SK-N-SH treated with all-trans-retinoic acid at 6 μM for 48 hours (cell line): ENCODE data around the gene CRX.

Source experiments
- ATAC-seq: fragments of 200-7000 bp; cut with Tn5 transposase; 3 replicates; pipeline ENCODE4 v1.9.1; 2020; ENCODE audit warnings: mild to moderate bottlenecking, moderate library complexity
- ARNTL ChIP-seq: fragments of 450-650 bp; formaldehyde crosslinking; IDR thresholded peaks from 2 replicates; pipeline ENCODE4 v1.5.0; 2020; ENCODE audit warnings: low read depth, mild to moderate bottlenecking, moderate library complexity, borderline replicate concordance
- BACH2 ChIP-seq: fragments of 250-450 bp; sonication (Bioruptor Pico); IDR thresholded peaks from 2 replicates; pipeline ENCODE4 v1.9.0; 2021; ENCODE audit warnings: mild to moderate bottlenecking, borderline replicate concordance
- CSDC2 ChIP-seq: fragments of 250-450 bp; sonication (Bioruptor Pico); IDR thresholded peaks from 2 replicates; pipeline ENCODE4 v1.5.0; 2020; ENCODE audit warnings: mild to moderate bottlenecking, moderate library complexity
- ESRRG ChIP-seq: fragments of 250-450 bp; sonication (Bioruptor Pico); IDR thresholded peaks from 2 replicates; pipeline ENCODE4 v1.6.1; 2021; ENCODE audit warnings: mild to moderate bottlenecking
- GLIS3 ChIP-seq: fragments of 250-450 bp; sonication (Bioruptor Pico); IDR thresholded peaks from 2 replicates; pipeline ENCODE4 v1.5.0; 2020; ENCODE audit warnings: mild to moderate bottlenecking, moderate library complexity
- ISL1 ChIP-seq: fragments of 250-450 bp; sonication (Bioruptor Pico); IDR thresholded peaks from 2 replicates; pipeline ENCODE4 v2.1.2; 2022; ENCODE audit warnings: mild to moderate bottlenecking, moderate library complexity
- OSR1 ChIP-seq: fragments of 250-450 bp; sonication (Bioruptor Pico); IDR thresholded peaks from 2 replicates; pipeline ENCODE4 v1.8.0; 2022; ENCODE audit warnings: moderate library complexity, mild to moderate bottlenecking, inconsistent platforms
- PPARA ChIP-seq: fragments of 250-450 bp; sonication (Bioruptor Pico); IDR thresholded peaks from 2 replicates; pipeline ENCODE4 v1.5.0; 2020; ENCODE audit warnings: mild to moderate bottlenecking, borderline replicate concordance
- RARB ChIP-seq: fragments of 250-450 bp; sonication (Bioruptor Pico); IDR thresholded peaks from 2 replicates; pipeline ENCODE4 v1.8.0; 2021; ENCODE audit warnings: mild to moderate bottlenecking, moderate library complexity
- TCF4 ChIP-seq: fragments of 250-450 bp; sonication (Bioruptor Pico); IDR thresholded peaks from 2 replicates; pipeline ENCODE4 v1.8.0; 2021; ENCODE audit warnings: mild to moderate bottlenecking, moderate library complexity, borderline replicate concordance
- ZC3H10 ChIP-seq: fragments of 250-450 bp; sonication (Bioruptor Pico); IDR thresholded peaks from 2 replicates; pipeline ENCODE4 v1.5.1; 2021; ENCODE audit warnings: mild to moderate bottlenecking, moderate library complexity
- ZFP3 ChIP-seq: fragments of 250-450 bp; sonication (Bioruptor Pico); IDR thresholded peaks from 2 replicates; pipeline ENCODE4 v1.5.0; 2020; ENCODE audit warnings: mild to moderate bottlenecking, moderate library complexity
- ZFP30 ChIP-seq: fragments of 450-650 bp; formaldehyde crosslinking; IDR thresholded peaks from 2 replicates; pipeline ENCODE4 v1.5.0; 2022; ENCODE audit warnings: mild to moderate bottlenecking, moderate library complexity
- ZNF565 ChIP-seq: fragments of 450-650 bp; formaldehyde crosslinking; conservative IDR thresholded peaks from 2 replicates; pipeline ENCODE4 v1.5.0; 2020; ENCODE audit warnings: low read depth, mild to moderate bottlenecking, moderate library complexity
- ZNF70 ChIP-seq: fragments of 450-650 bp; formaldehyde crosslinking; IDR thresholded peaks from 2 replicates; pipeline ENCODE4 v1.5.0; 2020; ENCODE audit warnings: mild to moderate bottlenecking, moderate library complexity
- ZNF8 ChIP-seq: fragments of 450-650 bp; formaldehyde crosslinking; IDR thresholded peaks from 2 replicates; pipeline ENCODE4 v1.5.0; 2020; ENCODE audit warnings: mild to moderate bottlenecking, moderate library complexity
- TF ChIP-seq, protein P1 (sequence below): fragments of 250-450 bp; sonication (Bioruptor Pico); IDR thresholded peaks from 2 replicates; pipeline ENCODE4 v1.8.0; 2021; ENCODE audit warnings: low read depth, mild to moderate bottlenecking, moderate library complexity, borderline replicate concordance
- TF ChIP-seq, protein P2 (sequence below): fragments of 250-450 bp; sonication (Bioruptor Pico); IDR thresholded peaks from 2 replicates; pipeline ENCODE4 v1.5.1; 2021; ENCODE audit warnings: mild to moderate bottlenecking, moderate library complexity
- TF ChIP-seq, protein P3 (sequence below): fragments of 250-450 bp; sonication (Bioruptor Pico); IDR thresholded peaks from 2 replicates; pipeline ENCODE4 v1.8.0; 2020; ENCODE audit warnings: mild to moderate bottlenecking, moderate library complexity, borderline replicate concordance
- TF ChIP-seq, protein P4 (sequence below): fragments of 250-450 bp; sonication (Bioruptor Pico); IDR thresholded peaks from 2 replicates; pipeline ENCODE4 v1.5.0; 2020; ENCODE audit warnings: mild to moderate bottlenecking, moderate library complexity
- TF ChIP-seq, protein P5 (sequence below): fragments of 250-450 bp; sonication (Bioruptor Pico); IDR thresholded peaks from 2 replicates; pipeline ENCODE4 v1.5.1; 2020; ENCODE audit warnings: low read depth, mild to moderate bottlenecking, moderate library complexity

CRX gene

DNA sequence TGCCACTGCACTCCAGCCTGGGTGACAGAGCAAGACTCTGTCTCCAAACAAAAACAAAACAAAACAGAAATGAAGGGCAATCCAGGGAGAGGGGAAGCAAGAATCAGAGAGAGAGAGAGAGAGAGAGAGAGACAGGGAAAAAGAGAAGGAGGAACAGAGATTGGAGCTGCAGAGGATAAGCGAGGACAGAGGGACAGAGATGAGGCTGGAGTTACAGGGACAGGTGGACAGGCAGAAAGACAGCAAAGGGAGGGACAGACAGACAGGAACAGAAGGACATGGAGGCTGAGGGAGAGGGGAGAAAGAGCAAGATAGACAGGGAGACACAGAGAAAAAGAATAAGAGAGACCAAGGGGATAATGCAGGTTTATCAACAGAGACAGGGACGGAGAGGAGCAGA lies 1.3 kb upstream of the CRX start (continued):
- TF ChIP-seq BACH2 (CRISPR knock-in tag) (no peak), ZC3H10 (CRISPR knock-in tag) (no peak), GLIS3 (no peak), TCF4 (CRISPR knock-in tag) (no peak), ZFP3 (CRISPR knock-in tag) (no peak), ESRRG (CRISPR knock-in tag) (no peak)
- TF ChIP-seq, protein P1, sequence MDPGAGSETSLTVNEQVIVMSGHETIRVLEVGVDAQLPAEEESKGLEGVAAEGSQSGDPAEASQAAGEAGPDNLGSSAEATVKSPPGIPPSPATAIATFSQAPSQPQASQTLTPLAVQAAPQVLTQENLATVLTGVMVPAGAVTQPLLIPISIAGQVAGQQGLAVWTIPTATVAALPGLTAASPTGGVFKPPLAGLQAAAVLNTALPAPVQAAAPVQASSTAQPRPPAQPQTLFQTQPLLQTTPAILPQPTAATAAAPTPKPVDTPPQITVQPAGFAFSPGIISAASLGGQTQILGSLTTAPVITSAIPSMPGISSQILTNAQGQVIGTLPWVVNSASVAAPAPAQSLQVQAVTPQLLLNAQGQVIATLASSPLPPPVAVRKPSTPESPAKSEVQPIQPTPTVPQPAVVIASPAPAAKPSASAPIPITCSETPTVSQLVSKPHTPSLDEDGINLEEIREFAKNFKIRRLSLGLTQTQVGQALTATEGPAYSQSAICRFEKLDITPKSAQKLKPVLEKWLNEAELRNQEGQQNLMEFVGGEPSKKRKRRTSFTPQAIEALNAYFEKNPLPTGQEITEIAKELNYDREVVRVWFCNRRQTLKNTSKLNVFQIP (CRISPR knock-in tag): no peak

DNA sequence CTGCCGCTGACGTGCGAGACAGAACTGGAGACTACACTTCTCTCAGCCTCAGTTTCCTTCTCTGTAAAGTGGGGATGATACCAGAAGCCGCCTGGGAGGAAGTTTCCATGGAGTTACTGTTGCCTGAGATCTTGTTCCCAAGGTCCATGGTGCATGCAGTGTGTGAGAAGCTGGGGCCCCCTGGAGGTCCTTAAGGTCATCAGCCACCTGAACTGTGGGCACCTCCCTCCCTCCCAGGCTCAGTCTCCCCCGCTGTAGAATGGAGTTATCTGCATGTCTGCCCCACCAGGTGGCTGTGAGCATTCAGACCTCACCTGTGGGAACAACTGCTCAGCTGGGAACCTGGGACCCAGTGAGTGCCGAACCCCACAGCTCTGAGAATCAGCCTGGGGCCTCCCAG lies 2.7 kb downstream of the CRX start:
- TF ChIP-seq BACH2 (CRISPR knock-in tag) (no peak), CSDC2 (CRISPR knock-in tag) (no peak), OSR1 (CRISPR knock-in tag) (no peak), ZFP3 (CRISPR knock-in tag) (no peak), ARNTL (CRISPR knock-in tag) (no peak), ZNF565 (no peak), TCF4 (CRISPR knock-in tag) (no peak), RARB (CRISPR knock-in tag) (no peak), ZNF70 (CRISPR knock-in tag) (no peak), PPARA (CRISPR knock-in tag) (no peak), ISL1 (CRISPR knock-in tag) (no peak), ZFP30 (CRISPR knock-in tag) (no peak)
- TF ChIP-seq, protein P2, sequence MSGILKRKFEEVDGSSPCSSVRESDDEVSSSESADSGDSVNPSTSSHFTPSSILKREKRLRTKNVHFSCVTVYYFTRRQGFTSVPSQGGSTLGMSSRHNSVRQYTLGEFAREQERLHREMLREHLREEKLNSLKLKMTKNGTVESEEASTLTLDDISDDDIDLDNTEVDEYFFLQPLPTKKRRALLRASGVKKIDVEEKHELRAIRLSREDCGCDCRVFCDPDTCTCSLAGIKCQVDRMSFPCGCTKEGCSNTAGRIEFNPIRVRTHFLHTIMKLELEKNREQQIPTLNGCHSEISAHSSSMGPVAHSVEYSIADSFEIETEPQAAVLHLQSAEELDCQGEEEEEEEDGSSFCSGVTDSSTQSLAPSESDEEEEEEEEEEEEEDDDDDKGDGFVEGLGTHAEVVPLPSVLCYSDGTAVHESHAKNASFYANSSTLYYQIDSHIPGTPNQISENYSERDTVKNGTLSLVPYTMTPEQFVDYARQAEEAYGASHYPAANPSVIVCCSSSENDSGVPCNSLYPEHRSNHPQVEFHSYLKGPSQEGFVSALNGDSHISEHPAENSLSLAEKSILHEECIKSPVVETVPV (CRISPR knock-in tag): no peak
- TF ChIP-seq, protein P3, sequence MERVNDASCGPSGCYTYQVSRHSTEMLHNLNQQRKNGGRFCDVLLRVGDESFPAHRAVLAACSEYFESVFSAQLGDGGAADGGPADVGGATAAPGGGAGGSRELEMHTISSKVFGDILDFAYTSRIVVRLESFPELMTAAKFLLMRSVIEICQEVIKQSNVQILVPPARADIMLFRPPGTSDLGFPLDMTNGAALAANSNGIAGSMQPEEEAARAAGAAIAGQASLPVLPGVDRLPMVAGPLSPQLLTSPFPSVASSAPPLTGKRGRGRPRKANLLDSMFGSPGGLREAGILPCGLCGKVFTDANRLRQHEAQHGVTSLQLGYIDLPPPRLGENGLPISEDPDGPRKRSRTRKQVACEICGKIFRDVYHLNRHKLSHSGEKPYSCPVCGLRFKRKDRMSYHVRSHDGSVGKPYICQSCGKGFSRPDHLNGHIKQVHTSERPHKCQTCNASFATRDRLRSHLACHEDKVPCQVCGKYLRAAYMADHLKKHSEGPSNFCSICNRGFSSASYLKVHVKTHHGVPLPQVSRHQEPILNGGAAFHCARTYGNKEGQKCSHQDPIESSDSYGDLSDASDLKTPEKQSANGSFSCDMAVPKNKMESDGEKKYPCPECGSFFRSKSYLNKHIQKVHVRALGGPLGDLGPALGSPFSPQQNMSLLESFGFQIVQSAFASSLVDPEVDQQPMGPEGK (CRISPR knock-in tag): no peak
- TF ChIP-seq, protein P4, sequence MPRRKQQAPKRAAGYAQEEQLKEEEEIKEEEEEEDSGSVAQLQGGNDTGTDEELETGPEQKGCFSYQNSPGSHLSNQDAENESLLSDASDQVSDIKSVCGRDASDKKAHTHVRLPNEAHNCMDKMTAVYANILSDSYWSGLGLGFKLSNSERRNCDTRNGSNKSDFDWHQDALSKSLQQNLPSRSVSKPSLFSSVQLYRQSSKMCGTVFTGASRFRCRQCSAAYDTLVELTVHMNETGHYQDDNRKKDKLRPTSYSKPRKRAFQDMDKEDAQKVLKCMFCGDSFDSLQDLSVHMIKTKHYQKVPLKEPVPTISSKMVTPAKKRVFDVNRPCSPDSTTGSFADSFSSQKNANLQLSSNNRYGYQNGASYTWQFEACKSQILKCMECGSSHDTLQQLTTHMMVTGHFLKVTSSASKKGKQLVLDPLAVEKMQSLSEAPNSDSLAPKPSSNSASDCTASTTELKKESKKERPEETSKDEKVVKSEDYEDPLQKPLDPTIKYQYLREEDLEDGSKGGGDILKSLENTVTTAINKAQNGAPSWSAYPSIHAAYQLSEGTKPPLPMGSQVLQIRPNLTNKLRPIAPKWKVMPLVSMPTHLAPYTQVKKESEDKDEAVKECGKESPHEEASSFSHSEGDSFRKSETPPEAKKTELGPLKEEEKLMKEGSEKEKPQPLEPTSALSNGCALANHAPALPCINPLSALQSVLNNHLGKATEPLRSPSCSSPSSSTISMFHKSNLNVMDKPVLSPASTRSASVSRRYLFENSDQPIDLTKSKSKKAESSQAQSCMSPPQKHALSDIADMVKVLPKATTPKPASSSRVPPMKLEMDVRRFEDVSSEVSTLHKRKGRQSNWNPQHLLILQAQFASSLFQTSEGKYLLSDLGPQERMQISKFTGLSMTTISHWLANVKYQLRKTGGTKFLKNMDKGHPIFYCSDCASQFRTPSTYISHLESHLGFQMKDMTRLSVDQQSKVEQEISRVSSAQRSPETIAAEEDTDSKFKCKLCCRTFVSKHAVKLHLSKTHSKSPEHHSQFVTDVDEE: no peak
- TF ChIP-seq, protein P5, sequence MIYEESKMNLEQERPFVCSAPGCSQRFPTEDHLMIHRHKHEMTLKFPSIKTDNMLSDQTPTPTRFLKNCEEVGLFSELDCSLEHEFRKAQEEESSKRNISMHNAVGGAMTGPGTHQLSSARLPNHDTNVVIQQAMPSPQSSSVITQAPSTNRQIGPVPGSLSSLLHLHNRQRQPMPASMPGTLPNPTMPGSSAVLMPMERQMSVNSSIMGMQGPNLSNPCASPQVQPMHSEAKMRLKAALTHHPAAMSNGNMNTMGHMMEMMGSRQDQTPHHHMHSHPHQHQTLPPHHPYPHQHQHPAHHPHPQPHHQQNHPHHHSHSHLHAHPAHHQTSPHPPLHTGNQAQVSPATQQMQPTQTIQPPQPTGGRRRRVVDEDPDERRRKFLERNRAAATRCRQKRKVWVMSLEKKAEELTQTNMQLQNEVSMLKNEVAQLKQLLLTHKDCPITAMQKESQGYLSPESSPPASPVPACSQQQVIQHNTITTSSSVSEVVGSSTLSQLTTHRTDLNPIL (CRISPR knock-in tag): no peak
- ATAC-seq: no peak

DNA sequence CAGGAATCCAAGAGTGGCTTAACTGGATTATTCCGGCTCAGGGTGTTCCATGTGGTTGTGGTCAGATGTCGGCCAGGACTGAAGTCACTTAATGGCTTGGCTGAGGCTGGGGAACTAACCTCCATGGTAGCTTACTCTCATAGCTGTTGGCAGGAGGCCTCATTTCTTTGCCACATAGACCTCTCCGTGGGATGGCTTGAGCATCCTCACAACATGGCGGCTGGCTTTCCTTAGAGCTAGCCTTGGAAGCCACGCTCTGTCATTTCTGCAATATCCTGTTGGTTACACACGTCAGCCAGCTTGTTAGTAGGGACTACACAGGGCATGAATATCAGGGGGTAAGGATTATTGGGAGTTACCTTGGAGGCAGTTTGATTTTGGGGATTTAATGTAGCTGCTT lies 5.1 kb downstream of the CRX start:
- ATAC-seq: no peak

DNA sequence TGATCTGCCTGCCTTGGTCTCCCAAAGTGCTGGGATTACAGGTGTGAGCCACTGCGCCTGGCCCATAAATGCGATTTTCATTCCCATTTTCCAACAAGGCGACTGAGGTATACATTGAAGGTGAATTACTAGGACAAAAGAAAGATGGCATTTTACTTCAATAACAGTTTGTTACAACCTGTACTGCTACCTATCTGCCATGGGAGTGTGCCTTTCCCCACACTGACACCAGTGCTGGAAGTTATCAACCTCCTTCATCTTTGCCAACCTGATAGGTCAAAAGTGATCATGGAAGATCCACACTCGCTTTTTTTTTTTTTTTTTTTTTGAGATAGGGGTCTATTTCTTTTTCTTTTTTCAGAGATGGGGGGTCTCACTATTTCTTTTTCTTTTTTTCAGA lies 11.0 kb downstream of the CRX start:
- no peak for ATAC-seq
- TF ChIP-seq ZFP30 (CRISPR knock-in tag) (no peak), CSDC2 (CRISPR knock-in tag) (no peak), OSR1 (CRISPR knock-in tag) (no peak), ZNF565 (no peak), ZNF8 (CRISPR knock-in tag) (no peak), ZNF70 (CRISPR knock-in tag) (no peak), BACH2 (CRISPR knock-in tag) (no peak)
- TF ChIP-seq, protein P3 (CRISPR knock-in tag): no peak
- TF ChIP-seq, protein P4: no peak

More for the DNA sequence above, 5.1 kb downstream of the CRX start:
- TF ChIP-seq ZNF70 (CRISPR knock-in tag) (no peak), ZNF565 (peak; percentile 94)
